ENCODE data around the gene HES3. TPM values are rescaled to one million over a fixed set of nuclear protein-coding genes. Genes with fewer than 3 reads are reported as not detected.

HES3 gene
- total and polyA plus RNA-seq, 10 of the 15 experiments (the other 5 are each of a cell fraction or from before 2014, with no cell fraction given) = not detected

- FAIRE-seq = no peak
- H3K27me3 ChIP-seq (replicated peaks in 1 of 2; ENCODE audit: control insufficient read depth in 2 of 2, insufficient read depth in 2 of 2, low read length in 1 of 2) = no peaks in the 10 kb centered on the region
- no TSS peak for BruUV-seq (replicated peaks)
- DNase-seq (ENCODE audit: low read depth, low spot score) = no peak
- H2AFZ ChIP-seq (ENCODE audit: control insufficient read depth, low read depth, low read length) = no peak overlapping the region
- no peak for TF ChIP-seq TCF7 (IDR thresholded peaks at IDR 0.05; ENCODE audit: borderline replicate concordance)
- TF ChIP-seq SIX5 (IDR thresholded peaks at IDR 0.05; ENCODE audit: low read depth, low read length, severe bottlenecking) = no peak
- no peak for TF ChIP-seq RBBP5 (conservative IDR thresholded peaks at IDR 0.05)
- TF ChIP-seq ZNF217 (IDR thresholded peaks at IDR 0.05) = no peak
- TF ChIP-seq SMAD5 (IDR thresholded peaks at IDR 0.05; ENCODE audit: low read depth) = no peak
- TF ChIP-seq KDM1A (IDR thresholded peaks at IDR 0.05; ENCODE audit: borderline replicate concordance) = no peak
- no peak for TF ChIP-seq MYB (IDR thresholded peaks at IDR 0.05; ENCODE audit: borderline replicate concordance, low read depth, low read length)
- TF ChIP-seq SMC3 (IDR thresholded peaks at IDR 0.05; ENCODE audit: borderline replicate concordance, low read length) = no peak
- no peak for TF ChIP-seq FOS (IDR thresholded peaks at IDR 0.05; ENCODE audit: borderline replicate concordance, extremely low read depth, insufficient read length)
- TF ChIP-seq IKZF1 (conservative IDR thresholded peaks at IDR 0.05) = no peak
- TF ChIP-seq PAX5 (IDR thresholded peaks at IDR 0.05; ENCODE audit: borderline replicate concordance, low read depth, low read length) = no peak
- TF ChIP-seq SPI1 (IDR thresholded peaks at IDR 0.05; ENCODE audit: borderline replicate concordance, insufficient read depth, low read depth, low read length) = no peak
- TF ChIP-seq CEBPB (IDR thresholded peaks at IDR 0.05; ENCODE audit: borderline replicate concordance in 1 of 2, low read depth in 2 of 2, low read length in 2 of 2) = no peak
- no peak for TF ChIP-seq CBX5 (IDR thresholded peaks at IDR 0.05; ENCODE audit: low read depth)
- TF ChIP-seq SUPT20H (IDR thresholded peaks at IDR 0.05; ENCODE audit: borderline replicate concordance, control insufficient read depth, low read depth, low read length) = no peak
- TF ChIP-seq, protein P1, sequence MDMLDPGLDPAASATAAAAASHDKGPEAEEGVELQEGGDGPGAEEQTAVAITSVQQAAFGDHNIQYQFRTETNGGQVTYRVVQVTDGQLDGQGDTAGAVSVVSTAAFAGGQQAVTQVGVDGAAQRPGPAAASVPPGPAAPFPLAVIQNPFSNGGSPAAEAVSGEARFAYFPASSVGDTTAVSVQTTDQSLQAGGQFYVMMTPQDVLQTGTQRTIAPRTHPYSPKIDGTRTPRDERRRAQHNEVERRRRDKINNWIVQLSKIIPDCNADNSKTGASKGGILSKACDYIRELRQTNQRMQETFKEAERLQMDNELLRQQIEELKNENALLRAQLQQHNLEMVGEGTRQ (IDR thresholded peaks at IDR 0.05; ENCODE audit: borderline replicate concordance, low read depth, low read length) = no peak
- no peak for TF ChIP-seq CBX3 (IDR thresholded peaks at IDR 0.05; ENCODE audit: borderline replicate concordance, low read depth)
- intact Hi-C loops (cut with micrococcal nuclease; ENCODE audit: unreplicated experiment) (no loop called here), in situ Hi-C loops (cut with MboI) (no loop called here)
- H3K9ac ChIP-seq (ENCODE audit: control insufficient read depth, insufficient read depth, low read length) = no peak overlapping the region
- POLR2A ChIA-PET = no interaction called here
- WGBS (ENCODE audit: insufficient coverage, insufficient replicate concordance, low lambda C conversion rate, missing lambda C conversion rate) = 89% methylated on average over 17 of the region's 17 CpGs
- H3K4me2 ChIP-seq (ENCODE audit: control insufficient read depth, insufficient read depth) = no peak overlapping the region
- CTCF ChIA-PET = interaction anchor here (1.2 kb wide), 1 partner anchor 36 kb away, joined by 3 read pairs; no protein-coding TSS in a partner anchor
- H3K4me1 ChIP-seq (ENCODE audit: control insufficient read depth, insufficient read depth, low read length) = no peaks in the 10 kb centered on the region
- H3K36me3 ChIP-seq (ENCODE audit: control insufficient read depth in 2 of 2, insufficient read depth in 2 of 2, low read length in 1 of 2) = peaks cover 0 to 10% of the 10 kb centered on the region in 2 experiments; a peak in 2 of 4 replicates
- no peak overlapping the region for H3K4me3 ChIP-seq
- H3K79me2 ChIP-seq (ENCODE audit: control insufficient read depth, insufficient read depth, low read length) = no peaks in the 10 kb centered on the region
- RAD21 ChIA-PET (ENCODE audit: unreplicated experiment) = interaction anchor here (1.0 kb wide), 1 partner anchor 36 kb away, joined by 3 read pairs; no protein-coding TSS in a partner anchor
- no peaks in the 10 kb centered on the region for H4K20me1 ChIP-seq (ENCODE audit: control insufficient read depth, insufficient read depth)
- SMC1A ChIA-PET (ENCODE audit: uncharacterized antibody, unreplicated experiment) = no interaction called here
- H3K27ac ChIP-seq (ENCODE audit: control insufficient read depth, insufficient read depth) = no peak overlapping the region
- no peak for ATAC-seq
- no peaks in the 10 kb centered on the region for H3K9me3 ChIP-seq (replicated peaks; ENCODE audit: control insufficient read depth, insufficient read depth, low read length)
Observed at GRCh38 chr1:6282577-6283270, 38.7 kb downstream of the HES3 start.

Data from GM12878 (cell line).